HG02884 (cell line): Measurements from ENCODE around the gene KLF11.
"Not testable (repeated sequence)": the region's sequence is repeated elsewhere in the genome, so short reads cannot be mapped to it uniquely, and the experiment has no call there.

Source experiments
- ATAC-seq: cut with Tn5 transposase; IDR thresholded peaks from one replicate; pipeline ENCODE4 v1.9.1; 2021; ENCODE audit warnings: mild to moderate bottlenecking, moderate library complexity; ENCODE audit not compliant: unreplicated experiment

Gene KLF11

GRCh38 chr2:10009271-10009810 is 34.0 kb upstream of the KLF11 start:
- ATAC-seq = no peak

DNA sequence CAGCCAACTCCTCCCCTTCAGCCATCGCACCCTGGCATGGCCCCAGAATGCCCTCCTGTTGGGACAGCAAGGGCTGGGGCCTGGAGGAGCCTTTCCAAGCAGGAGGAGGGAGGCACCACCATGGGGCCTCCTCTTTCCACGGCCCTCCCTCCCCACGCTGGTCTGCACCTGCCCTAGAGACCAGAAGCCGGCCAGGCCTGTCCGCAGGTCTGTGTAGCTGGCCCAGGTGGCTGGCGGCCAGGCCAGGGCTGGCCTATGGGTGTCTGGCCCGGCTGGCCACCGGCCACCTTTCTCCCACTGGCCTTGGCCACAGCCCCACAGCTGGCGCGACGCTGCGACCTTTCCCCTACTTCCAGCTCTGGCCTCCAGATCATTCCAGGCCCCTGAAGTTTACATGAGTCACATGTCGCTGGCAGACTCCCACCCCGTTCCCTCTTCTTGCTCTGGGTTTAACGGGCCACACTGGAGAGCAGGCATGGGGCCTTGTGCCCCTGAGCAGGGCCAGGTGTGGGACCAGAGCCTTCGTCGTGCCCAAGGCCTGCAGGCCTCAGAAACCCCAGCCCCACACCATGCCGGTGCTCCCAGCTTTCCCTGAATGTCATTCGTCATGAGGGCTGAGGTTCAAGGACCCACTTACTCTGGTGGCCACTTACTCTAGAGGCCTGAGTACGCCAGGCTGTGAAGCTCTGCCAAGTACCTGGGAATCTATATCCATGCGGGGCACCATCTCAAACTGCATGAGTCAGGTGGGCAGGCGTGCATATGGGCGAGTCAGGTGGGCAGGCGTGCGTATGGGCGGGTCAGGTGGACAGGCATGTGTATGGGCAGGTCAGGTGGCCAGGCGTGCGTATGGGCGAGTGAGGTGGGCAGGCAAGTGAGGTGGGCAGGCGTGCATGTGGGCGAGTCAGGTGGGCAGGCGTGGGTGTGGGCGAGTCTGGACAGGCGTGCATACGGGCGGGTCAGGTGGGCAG is 33.3 kb upstream of the KLF11 start:
- ATAC-seq = no peak

- not testable (repeated sequence) for ATAC-seq
These were observed 32.3 kb upstream of the KLF11 start for GRCh38 chr2:10010861-10011605.

DNA sequence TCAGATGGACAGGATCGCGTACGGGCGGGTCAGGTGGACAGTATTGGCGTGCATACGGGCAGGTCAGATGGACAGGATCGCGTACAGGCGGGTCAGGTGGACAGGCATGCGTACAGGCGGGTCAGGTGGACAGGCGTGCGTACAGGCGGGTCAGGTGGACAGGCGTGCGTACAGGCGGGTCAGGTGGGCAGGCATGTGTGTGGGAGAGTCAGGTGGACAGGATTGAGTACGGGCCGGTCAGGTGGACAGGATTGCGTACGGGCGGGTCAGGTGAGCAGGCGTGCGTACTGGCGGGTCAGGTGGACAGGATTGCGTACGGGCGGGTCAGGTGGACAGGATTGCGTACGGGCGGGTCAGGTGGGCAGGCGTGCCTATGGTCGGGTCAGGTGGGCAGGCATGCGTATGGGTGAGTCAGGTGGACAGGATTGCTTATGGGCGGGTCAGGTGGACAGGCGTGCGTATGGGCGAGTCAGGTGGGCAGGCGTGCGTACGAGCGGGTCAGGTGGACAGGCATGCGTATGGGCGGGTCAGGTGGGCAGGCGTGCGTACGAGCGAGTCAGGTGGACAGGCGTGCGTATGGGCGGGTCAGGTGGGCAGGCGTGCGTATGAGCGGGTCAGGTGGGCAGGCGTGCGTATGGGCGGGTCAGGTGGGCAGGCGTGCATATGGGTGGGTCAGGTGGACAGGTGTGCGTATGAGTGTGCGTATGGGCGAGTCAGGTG is 31.6 kb upstream of the KLF11 start:
- ATAC-seq = not testable (repeated sequence)

- not testable (repeated sequence) for ATAC-seq
These were observed 30.9 kb upstream of the KLF11 start for GRCh38 chr2:10012366-10012962.

GRCh38 chr2:10012963-10013461 is 30.3 kb upstream of the KLF11 start:
- no peak for ATAC-seq

DNA sequence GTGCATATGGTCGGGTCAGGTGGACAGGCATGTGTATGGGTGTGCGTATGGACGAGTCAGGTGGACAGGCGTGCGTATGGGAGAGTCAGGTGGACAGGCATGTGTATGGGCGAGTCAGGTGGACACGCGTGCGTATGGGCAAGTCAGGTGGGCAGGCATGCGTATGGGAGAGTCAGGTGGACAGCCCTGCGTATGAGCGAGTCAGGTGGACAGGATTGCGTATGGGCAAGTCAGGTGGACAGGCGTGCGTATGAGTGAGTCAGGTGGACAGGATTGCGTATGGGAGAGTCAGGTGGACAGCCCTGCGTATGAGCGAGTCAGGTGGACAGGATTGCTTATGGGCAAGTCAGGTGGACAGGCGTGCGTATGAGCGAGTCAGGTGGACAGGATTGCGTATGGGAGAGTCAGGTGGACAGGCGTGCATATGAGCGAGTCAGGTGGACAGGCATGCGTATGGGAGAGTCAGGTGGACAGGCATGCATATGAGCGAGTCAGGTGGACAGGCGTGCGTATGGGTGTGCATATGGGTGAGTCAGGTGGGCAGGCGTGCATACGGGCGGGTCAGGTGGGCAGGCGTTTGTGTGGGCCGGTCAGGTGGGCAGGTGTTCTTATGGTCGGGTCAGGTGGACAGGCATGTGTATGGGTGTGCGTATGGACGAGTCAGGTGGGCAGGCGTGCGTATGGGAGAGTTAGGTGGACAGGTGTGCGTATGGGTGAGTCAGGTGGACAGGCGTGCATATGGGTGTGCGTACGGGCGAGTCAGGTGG is 29.5 kb upstream of the KLF11 start:
- not testable (repeated sequence) for ATAC-seq

- no peak for ATAC-seq
These were observed 28.7 kb upstream of the KLF11 start for GRCh38 chr2:10014418-10015190.

- not testable (repeated sequence) for ATAC-seq
These were observed 27.9 kb upstream of the KLF11 start for GRCh38 chr2:10015376-10015989.

DNA sequence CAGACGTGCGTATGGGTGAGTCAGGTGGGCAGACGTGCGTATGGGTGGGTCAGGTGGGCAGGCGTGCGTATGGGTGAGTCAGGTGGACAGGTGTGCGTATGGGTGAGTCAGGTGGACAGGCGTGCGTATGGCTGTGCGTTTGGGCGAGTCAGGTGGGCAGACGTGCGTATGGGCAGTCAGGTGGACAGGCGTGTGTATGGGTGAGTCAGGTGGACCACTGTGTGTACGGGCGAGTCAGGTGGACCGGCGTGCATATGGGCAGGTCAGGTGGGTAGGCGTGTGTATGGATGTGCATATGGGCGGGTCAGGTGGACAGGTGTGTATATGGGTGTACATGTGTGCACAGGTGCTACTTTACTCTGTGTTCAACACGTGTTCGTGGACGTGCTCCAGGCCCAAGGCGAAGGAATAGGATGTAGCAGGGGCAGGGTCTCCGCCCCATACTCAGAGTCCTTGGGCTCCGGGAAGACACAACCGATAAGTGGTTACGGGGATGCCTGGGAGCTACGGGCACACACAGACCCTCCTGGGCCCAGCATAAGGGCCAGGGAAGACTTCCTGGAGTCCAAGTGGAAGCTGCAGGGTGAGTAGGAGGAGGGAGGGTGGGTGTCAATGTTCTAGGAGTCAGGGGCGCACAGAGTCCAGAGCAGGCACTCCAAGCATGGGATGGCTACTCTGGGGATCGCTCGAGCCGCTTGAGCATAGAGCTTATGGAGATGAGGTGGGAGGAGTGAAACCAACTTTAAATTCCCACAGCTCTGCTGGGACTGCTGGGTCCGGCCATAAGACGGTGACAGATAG is 27.1 kb upstream of the KLF11 start:
- no peak for ATAC-seq

DNA sequence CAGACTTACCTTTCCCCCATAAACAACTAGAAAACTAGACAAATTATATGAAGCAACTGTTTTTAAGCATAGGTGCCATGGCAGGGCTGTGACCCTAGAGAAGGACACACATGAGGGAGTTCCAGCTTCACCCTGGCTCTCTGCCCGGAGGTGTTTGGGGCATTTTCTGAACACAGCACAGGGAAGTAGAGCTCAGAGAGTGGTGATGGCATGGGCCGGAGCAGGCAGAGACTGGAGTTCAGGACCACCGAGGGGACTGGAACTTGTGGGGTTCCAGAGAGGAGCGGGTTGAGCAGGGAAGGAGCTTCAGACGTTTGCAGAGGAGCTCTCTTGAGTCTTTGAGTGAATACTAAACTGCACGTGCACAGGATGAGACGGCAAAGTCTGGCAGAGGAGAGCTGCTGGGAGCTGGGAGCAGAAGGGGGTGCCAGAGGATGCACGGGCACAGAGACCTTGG is 26.5 kb upstream of the KLF11 start:
- no peak for ATAC-seq

- ATAC-seq = no peak
These were observed 25.9 kb upstream of the KLF11 start for GRCh38 chr2:10017313-10017941.

DNA sequence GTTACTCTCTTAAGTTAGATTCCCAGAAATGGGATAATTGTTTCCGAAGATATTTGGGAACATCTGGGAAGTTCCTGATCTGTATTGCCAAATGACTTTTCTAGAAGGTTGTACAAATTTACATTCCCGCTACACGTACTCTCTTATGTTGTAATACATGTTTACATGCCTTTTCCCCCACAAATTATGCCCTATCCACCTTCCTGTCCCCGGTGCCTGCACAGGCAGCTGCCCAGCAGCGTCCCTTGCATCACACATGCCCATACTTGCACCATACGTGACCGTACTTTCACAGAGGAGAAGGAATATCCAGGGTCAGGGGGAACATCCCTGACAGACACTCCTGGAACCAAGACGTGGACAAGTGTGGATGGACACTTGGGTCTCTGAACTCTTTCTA is 24.2 kb upstream of the KLF11 start:
- ATAC-seq = no peak

DNA sequence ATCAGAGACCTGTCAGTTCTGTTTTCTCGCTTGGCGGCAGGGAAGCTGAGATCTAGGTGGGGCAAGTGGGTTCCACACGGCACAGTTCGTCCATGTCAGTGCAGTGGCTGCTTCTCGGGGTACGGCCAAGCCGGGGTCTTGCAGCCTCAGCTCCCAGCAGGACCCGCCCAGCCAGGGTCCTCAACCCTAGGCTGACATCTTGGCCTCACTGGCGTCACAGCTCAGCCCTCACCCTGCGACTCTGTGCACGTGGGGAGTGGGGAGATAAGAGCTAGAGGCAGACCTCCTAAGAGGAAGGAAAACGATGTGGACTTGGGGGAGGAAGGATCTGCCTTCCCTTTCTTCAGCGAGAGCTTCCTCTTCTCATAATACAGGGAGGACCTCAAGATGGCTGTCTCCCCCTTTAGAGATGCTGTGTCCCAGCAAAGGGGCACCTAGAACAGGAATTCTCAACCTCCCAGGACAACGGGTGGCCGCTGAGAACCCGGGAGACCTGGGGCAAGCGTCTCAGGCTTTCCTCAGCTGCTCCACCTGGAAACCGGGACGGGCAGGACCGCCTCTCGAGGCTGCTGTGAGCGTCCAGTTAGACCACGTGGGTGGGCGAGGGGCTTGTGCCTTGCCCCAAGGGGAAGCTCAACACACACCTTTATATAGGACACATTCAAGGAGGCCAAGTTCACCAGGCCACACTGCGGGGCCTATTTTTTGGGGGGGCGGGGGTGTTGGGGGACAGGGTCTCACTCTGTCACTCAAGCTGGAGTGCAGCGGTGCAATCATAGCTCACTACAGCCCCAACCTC is 23.5 kb upstream of the KLF11 start:
- no peak for ATAC-seq

GRCh38 chr2:10022041-10022421 is 21.3 kb upstream of the KLF11 start:
- ATAC-seq = no peak

DNA sequence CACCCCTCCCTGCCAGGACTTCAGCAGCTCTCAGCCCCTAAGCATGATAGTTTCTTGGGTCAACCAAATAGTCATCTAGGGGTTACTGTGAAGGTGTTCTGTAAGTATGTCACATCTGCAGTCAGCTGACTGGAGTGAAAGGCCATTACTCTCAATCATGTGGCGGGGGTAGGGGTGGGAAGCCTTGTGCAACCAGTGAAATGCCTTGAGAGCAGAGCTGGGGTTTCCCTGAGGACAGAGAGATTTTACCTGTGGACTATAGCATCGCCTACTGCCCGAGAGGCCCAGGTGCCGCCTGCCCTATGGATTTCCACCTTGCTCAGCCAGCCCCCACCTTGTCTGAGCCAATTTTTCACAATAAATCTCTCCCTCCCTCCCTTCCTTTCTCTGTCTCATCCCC is 20.9 kb upstream of the KLF11 start:
- ATAC-seq = no peak
